GM23338 (cell line): Measurements from ENCODE around the gene SMYD3. TPM values are rescaled to one million over a fixed set of nuclear protein-coding genes. Genes with fewer than 3 reads are reported as not detected.

ENCODE experiments used
- ATAC-seq: fragments of 200-7000 bp; cut with Tn5 transposase; 3 replicates; pipeline ENCODE4 v1.9.1; 2020
- DNase-seq: peaks from one replicate; pipeline ENCODE4 v3.0.0-alpha.2; 2015; ENCODE audit warnings: low spot score
- H2AFZ ChIP-seq: fragments of 200-600 bp; sonication (generic); 2 replicates; pipeline ENCODE4 v1.8.0; 2016; ENCODE audit warnings: antibody characterized with exemption, mild to moderate bottlenecking, moderate library complexity
- H3F3A ChIP-seq: fragments of 200-600 bp; sonication (generic); replicated peaks from 2 replicates; pipeline ENCODE4 v1.8.0; 2017; ENCODE audit warnings: antibody characterized with exemption, mixed run types, low read depth
- H3K27ac ChIP-seq: fragments of 200-600 bp; sonication (generic); 2 replicates; pipeline ENCODE4 v1.6.1; 2016; ENCODE audit warnings: low read depth
- H3K27me3 ChIP-seq: fragments of 200-600 bp; sonication (generic); 2 replicates; pipeline ENCODE4 v1.8.0; 2016; ENCODE audit warnings: mild to moderate bottlenecking, mixed run types, moderate library complexity; ENCODE audit not compliant: insufficient read depth
- H3K36me3 ChIP-seq: fragments of 200-600 bp; sonication (generic); 2 replicates; pipeline ENCODE4 v1.8.0; 2016; ENCODE audit warnings: mild to moderate bottlenecking; ENCODE audit not compliant: insufficient read depth
- H3K4me1 ChIP-seq: fragments of 200-600 bp; sonication (generic); 2 replicates; pipeline ENCODE4 v1.8.0; 2016; ENCODE audit warnings: mild to moderate bottlenecking, moderate library complexity; ENCODE audit not compliant: insufficient read depth
- H3K4me2 ChIP-seq: fragments of 200-600 bp; sonication (generic); 2 replicates; pipeline ENCODE4 v1.7.1; 2017; ENCODE audit warnings: mixed run types
- H3K4me3 ChIP-seq: fragments of 200-600 bp; sonication (generic); 2 replicates; pipeline ENCODE4 v1.6.1; 2016; ENCODE audit warnings: mixed run types
- H3K79me2 ChIP-seq: fragments of 200-600 bp; sonication (generic); replicated peaks from 2 replicates; pipeline ENCODE4 v1.8.0; 2017; ENCODE audit warnings: mild to moderate bottlenecking; ENCODE audit not compliant: insufficient read depth
- H3K9me2 ChIP-seq: fragments of 200-600 bp; sonication (generic); 2 replicates; pipeline ENCODE4 v1.8.0; 2017; ENCODE audit not compliant: insufficient read depth
- H4K20me1 ChIP-seq: fragments of 200-600 bp; sonication (generic); replicated peaks from 2 replicates; pipeline ENCODE4 v1.8.0; 2017; ENCODE audit warnings: mild to moderate bottlenecking; ENCODE audit not compliant: insufficient read depth
- H3K27ac Mint-ChIP-seq: 2 replicates; pipeline ENCODE4 v1.8.0; 2020; ENCODE audit warnings: inconsistent platforms, mild to moderate bottlenecking, moderate library complexity, mixed read lengths
- H3K27me3 Mint-ChIP-seq: 3 replicates; pipeline ENCODE4 v1.8.0; 2022; ENCODE audit warnings: low read depth, mild to moderate bottlenecking, moderate library complexity, mixed read lengths, inconsistent platforms; ENCODE audit not compliant: insufficient read depth, poor library complexity
- H3K36me3 Mint-ChIP-seq: 3 replicates; pipeline ENCODE4 v1.8.0; 2021; ENCODE audit warnings: low read depth, mild to moderate bottlenecking, inconsistent platforms, moderate library complexity, mixed read lengths
- H3K4me1 Mint-ChIP-seq: 3 replicates; pipeline ENCODE4 v1.8.0; 2020; ENCODE audit warnings: mild to moderate bottlenecking, inconsistent platforms, mixed read lengths
- H3K4me3 Mint-ChIP-seq: 3 replicates; pipeline ENCODE4 v1.8.0; 2021; ENCODE audit warnings: moderate library complexity, mild to moderate bottlenecking, inconsistent platforms, mixed read lengths
- H3K9me3 Mint-ChIP-seq: 3 replicates; pipeline ENCODE4 v1.8.0; 2020; ENCODE audit warnings: moderate library complexity, mild to moderate bottlenecking, inconsistent platforms, mixed read lengths
- CREB1 ChIP-seq: fragments of 250-450 bp; sonication (Bioruptor Pico); IDR thresholded peaks from 2 replicates; pipeline ENCODE4 v1.5.0; 2020; ENCODE audit warnings: low read depth, mild to moderate bottlenecking, moderate library complexity
- CTCF ChIP-seq, 2 experiments: fragments of 200-600 bp in 1 of 2; sonication (generic) in 1 of 2; conservative IDR thresholded peaks; 2 replicates each; pipeline versions ENCODE4 v1.5.1 to v1.6.1; 2016 to 2017; ENCODE audit warnings: antibody characterized with exemption in 2 of 2, low read depth in 2 of 2, mild to moderate bottlenecking in 2 of 2, moderate library complexity in 1 of 2
- ETS1 ChIP-seq: IDR thresholded peaks from 2 replicates; pipeline ENCODE4 v1.6.1; 2016; ENCODE audit warnings: antibody characterized with exemption
- EZH2 ChIP-seq: fragments of 200-600 bp; sonication (generic); IDR thresholded peaks from one replicate; pipeline ENCODE4 v1.8.0; 2017; ENCODE audit warnings: antibody characterized with exemption, mild to moderate bottlenecking, low read depth; ENCODE audit not compliant: unreplicated experiment
- EZH2phosphoT487 ChIP-seq: fragments of 200-600 bp; sonication (generic); IDR thresholded peaks from one replicate; pipeline ENCODE4 v1.8.1; 2018; ENCODE audit warnings: antibody characterized with exemption; ENCODE audit not compliant: unreplicated experiment
- JUNB ChIP-seq: IDR thresholded peaks from one replicate; pipeline ENCODE4 v1.6.1; 2016; ENCODE audit warnings: antibody characterized with exemption; ENCODE audit not compliant: unreplicated experiment
- NANOG ChIP-seq: IDR thresholded peaks from 2 replicates; pipeline ENCODE4 v1.6.1; 2016; ENCODE audit warnings: antibody characterized with exemption, borderline replicate concordance
- POLR2AphosphoS5 ChIP-seq: IDR thresholded peaks from 2 replicates; pipeline ENCODE4 v1.6.1; 2016; ENCODE audit warnings: antibody characterized with exemption, low read depth
- STAT1 ChIP-seq: IDR thresholded peaks from one replicate; pipeline ENCODE4 v1.6.1; 2016; ENCODE audit warnings: antibody characterized with exemption; ENCODE audit not compliant: unreplicated experiment
- ZNF114 ChIP-seq: fragments of 250-450 bp; sonication (Bioruptor Pico); IDR thresholded peaks from 2 replicates; pipeline ENCODE4 v1.5.0; 2020; ENCODE audit warnings: mild to moderate bottlenecking, moderate library complexity
- ZNF331 ChIP-seq: fragments of 250-450 bp; sonication (Bioruptor Pico); IDR thresholded peaks from 2 replicates; pipeline ENCODE4 v1.5.0; 2020; ENCODE audit warnings: low read depth, mild to moderate bottlenecking, moderate library complexity
- ZNF462 ChIP-seq: fragments of 250-450 bp; sonication (Bioruptor Pico); IDR thresholded peaks from 2 replicates; pipeline ENCODE4 v1.5.0; 2020; ENCODE audit warnings: mild to moderate bottlenecking, moderate library complexity
- polyA plus RNA-seq: library from polyadenylated mRNA; unstranded; fragments of >200 nt; fragmentation: Nextera tagmentation; extraction: Ambion mirVana; gene quantifications from 2 replicates; pipeline ENCODE4 v1.2.1, GENCODE V29; 2016
- total RNA-seq: library from RNA; depleted of rRNA; stranded (reverse); fragments of >200 nt; shearing (Covaris generic); gene quantifications from 2 replicates; pipeline ENCODE4 v1.2.3, GENCODE V29; 2014

SMYD3 gene
- total and polyA plus RNA-seq, 2 experiments from 2014 or later = 31.8 to 34.4 TPM

- Mint-ChIP-seq H3K4me1 (peaks cover 17% of the 10 kb centered on the region), H3K27ac (no peak overlapping the region), H3K36me3 (peaks cover 2% of the 10 kb centered on the region; the same call in 2 of the 3 replicates), H3K9me3 (peaks cover 13% of the 10 kb centered on the region; the same call in 1 of the 3 replicates), H3K27me3 (no peaks in the 10 kb centered on the region), H3K4me3 (no peak overlapping the region)
- no peaks in the 10 kb centered on the region for H3K79me2 ChIP-seq
- H3F3A ChIP-seq = no peaks in the 10 kb centered on the region
- H3K9me2 ChIP-seq = no peaks in the 10 kb centered on the region
- H3K36me3 ChIP-seq = no peaks in the 10 kb centered on the region
- H4K20me1 ChIP-seq = no peaks in the 10 kb centered on the region
- H3K4me1 ChIP-seq = peaks cover 9% of the 10 kb centered on the region
- H2AFZ ChIP-seq = no peak overlapping the region
- H3K27me3 ChIP-seq = no peaks in the 10 kb centered on the region
- ATAC-seq = no peak
- no peak for DNase-seq
- TF ChIP-seq ETS1 (no peak), CREB1 (no peak), EZH2 (no peak), POLR2AphosphoS5 (no peak), ZNF114 (CRISPR knock-in tag) (no peak), ZNF331 (CRISPR knock-in tag) (no peak), CTCF (conservative IDR thresholded peaks at IDR 0.05; ENCODE audit: low read depth in 2 of 2) (no peak), STAT1 (no peak), NANOG (no peak)
- H3K27ac ChIP-seq = no peak overlapping the region
- no peak overlapping the region for H3K4me2 ChIP-seq
- no peak overlapping the region for H3K4me3 ChIP-seq
These were observed 664.0 kb downstream of the SMYD3 start for GRCh38 chr1:245843101-245843500.

GRCh38 chr1:245842106-245842505 lies 665.0 kb downstream of the SMYD3 start:
- Mint-ChIP-seq H3K36me3 (no peaks in the 10 kb centered on the region; the same call in 1 of the 3 replicates), H3K4me3 (no peak overlapping the region), H3K4me1 (peaks cover 27% of the 10 kb centered on the region), H3K9me3 (peaks cover 5% of the 10 kb centered on the region; the same call in 1 of the 3 replicates), H3K27me3 (peaks cover 7% of the 10 kb centered on the region), H3K27ac (no peak overlapping the region)
- H3K27ac ChIP-seq = no peak overlapping the region
- DNase-seq (no peak), ATAC-seq (no peak)
- H2AFZ ChIP-seq = no peak overlapping the region
- H3K79me2 ChIP-seq = no peaks in the 10 kb centered on the region
- no peaks in the 10 kb centered on the region for H3K9me2 ChIP-seq
- H4K20me1 ChIP-seq = no peaks in the 10 kb centered on the region
- H3K27me3 ChIP-seq = no peaks in the 10 kb centered on the region
- H3K36me3 ChIP-seq = no peaks in the 10 kb centered on the region
- H3K4me3 ChIP-seq = no peak overlapping the region
- H3K4me2 ChIP-seq = no peak overlapping the region
- peaks cover 9% of the 10 kb centered on the region for H3K4me1 ChIP-seq
- no peaks in the 10 kb centered on the region for H3F3A ChIP-seq
- TF ChIP-seq CTCF (conservative IDR thresholded peaks at IDR 0.05; ENCODE audit: low read depth in 2 of 2) (no peak), EZH2phosphoT487 (no peak), JUNB (no peak), EZH2 (no peak), ZNF462 (CRISPR knock-in tag) (no peak), ZNF114 (CRISPR knock-in tag) (no peak)
